HepG2 (cell line): ENCODE results near the gene TMBIM1. TPM values are rescaled to one million over a fixed set of nuclear protein-coding genes. Genes with fewer than 3 reads are reported as not detected.
A peak's percentile ranks its signal among the peaks of the same experiment; 100 is the strongest.

Source experiments
- AKAP8 ChIP-seq: sonication (generic); formaldehyde crosslinking; IDR thresholded peaks from 2 replicates; pipeline ENCODE4 v1.5.1; 2020; ENCODE audit warnings: mild to moderate bottlenecking, missing genetic modification reagents
- FOXA3 ChIP-seq: IDR thresholded peaks from 2 replicates; pipeline ENCODE4 v1.6.1; 2016; ENCODE audit warnings: missing genetic modification reagents, missing compliant biosample characterization
- GPN1 ChIP-seq: sonication (generic); formaldehyde crosslinking; IDR thresholded peaks from 2 replicates; pipeline ENCODE4 v1.5.1; 2020; ENCODE audit warnings: missing genetic modification reagents, borderline replicate concordance
- GZF1 ChIP-seq: sonication (generic); formaldehyde crosslinking; IDR thresholded peaks from 2 replicates; pipeline ENCODE4 v1.5.1; 2020; ENCODE audit warnings: mild to moderate bottlenecking, missing genetic modification reagents
- JUNB ChIP-seq: sonication (generic); formaldehyde crosslinking; IDR thresholded peaks from 2 replicates; pipeline ENCODE4 v1.8.0; 2022; ENCODE audit warnings: missing genetic modification reagents, mild to moderate bottlenecking, borderline replicate concordance
- MIXL1 ChIP-seq: IDR thresholded peaks from 2 replicates; pipeline ENCODE4 v1.6.1; 2016
- NFE2 ChIP-seq: sonication (generic); formaldehyde crosslinking; IDR thresholded peaks from 2 replicates; pipeline ENCODE4 v1.4.0; 2020; ENCODE audit warnings: missing genetic modification reagents
- POGK ChIP-seq: sonication (generic); formaldehyde crosslinking; conservative IDR thresholded peaks from 2 replicates; pipeline ENCODE4 v1.8.0; 2022; ENCODE audit warnings: mild to moderate bottlenecking, moderate library complexity, missing genetic modification reagents
- SNAPC5 ChIP-seq: sonication (generic); formaldehyde crosslinking; IDR thresholded peaks from 2 replicates; pipeline ENCODE4 v1.8.1; 2023; ENCODE audit warnings: mild to moderate bottlenecking, missing genetic modification reagents, borderline replicate concordance
- TARDBP ChIP-seq: sonication (generic); formaldehyde crosslinking; IDR thresholded peaks from 2 replicates; pipeline ENCODE4 v1.8.0; 2022; ENCODE audit warnings: mild to moderate bottlenecking, missing genetic modification reagents
- TEAD2 ChIP-seq: sonication (generic); formaldehyde crosslinking; IDR thresholded peaks from 2 replicates; pipeline ENCODE4 v1.9.0; 2021; ENCODE audit warnings: missing genetic modification reagents
- ZBTB1 ChIP-seq: sonication (generic); formaldehyde crosslinking; IDR thresholded peaks from 2 replicates; pipeline ENCODE4 v1.4.0; 2020; ENCODE audit warnings: missing genetic modification reagents, borderline replicate concordance
- ZBTB39 ChIP-seq: sonication (generic); formaldehyde crosslinking; IDR thresholded peaks from 2 replicates; pipeline ENCODE4 v1.5.0; 2020; ENCODE audit warnings: missing genetic modification reagents
- ZNF136 ChIP-seq: sonication (generic); formaldehyde crosslinking; IDR thresholded peaks from 2 replicates; pipeline ENCODE4 v1.8.1; 2022; ENCODE audit warnings: low read depth, mild to moderate bottlenecking, moderate library complexity, missing genetic modification reagents
- ZNF142 ChIP-seq: sonication (generic); formaldehyde crosslinking; IDR thresholded peaks from 2 replicates; pipeline ENCODE4 v1.4.0; 2020; ENCODE audit warnings: missing genetic modification reagents
- ZNF180 ChIP-seq: sonication (generic); formaldehyde crosslinking; IDR thresholded peaks from 2 replicates; pipeline ENCODE4 v1.4.0; 2020; ENCODE audit warnings: low read depth, missing genetic modification reagents, borderline replicate concordance
- ZNF225 ChIP-seq: sonication (generic); formaldehyde crosslinking; IDR thresholded peaks from 2 replicates; pipeline ENCODE4 v1.4.0; 2020; ENCODE audit warnings: mild to moderate bottlenecking, missing genetic modification reagents
- ZNF34 ChIP-seq: sonication (generic); formaldehyde crosslinking; IDR thresholded peaks from 2 replicates; pipeline ENCODE4 v1.4.0; 2020; ENCODE audit warnings: mild to moderate bottlenecking, missing genetic modification reagents, borderline replicate concordance
- ZNF614 ChIP-seq: IDR thresholded peaks from 2 replicates; pipeline ENCODE4 v1.6.1; 2018; ENCODE audit warnings: missing biosample characterization, missing genetic modification reagents, inconsistent platforms, borderline replicate concordance
- ZNF678 ChIP-seq: sonication (generic); formaldehyde crosslinking; IDR thresholded peaks from 2 replicates; pipeline ENCODE4 v1.4.0; 2020; ENCODE audit warnings: mild to moderate bottlenecking, missing genetic modification reagents
- polyA plus RNA-seq, 8 experiments: library from polyadenylated mRNA; depleted of rRNA in 3 of 8; stranded (reverse) in 7 of 8; unstranded in 1 of 8; fragments of >200 nt; fragmentation: Illumina TruSeq in 4 of 8; extraction: Trizol in 4 of 8; gene quantifications; 2 replicates each; pipeline versions ENCODE4 v1.2.1 to v1.2.3, GENCODE V29; 2011 to 2016; ENCODE audit warnings: low read depth in 4 of 8, missing spikeins in 1 of 8, mixed read lengths in 1 of 8; ENCODE audit not compliant: insufficient read depth in 1 of 8
- total RNA-seq, 5 experiments: library from RNA; depleted of rRNA; stranded (reverse); fragments of >200 nt; fragmentation: Illumina TruSeq; extraction: Trizol; gene quantifications; 2 replicates each; pipeline ENCODE4 v1.2.3, GENCODE V29; 2016; ENCODE audit warnings: low read depth in 1 of 5

Gene TMBIM1
- total and polyA plus RNA-seq, 2 of the 13 experiments (the other 11 are each of a cell fraction or from before 2014, with no cell fraction given), result 127 to 139 TPM

- TF ChIP-seq POGK (CRISPR knock-in tag) (peak; percentile 60; the same call in 1 of the 2 replicates), NFE2 (CRISPR knock-in tag) (no peak), ZNF225 (CRISPR knock-in tag) (no peak), TEAD2 (CRISPR knock-in tag) (no peak), AKAP8 (CRISPR knock-in tag) (no peak), MIXL1 (peak; percentile 83), ZNF614 (CRISPR knock-in tag) (peak; percentile 76; the same call in 1 of the 2 replicates), JUNB (CRISPR knock-in tag) (no peak), ZNF142 (CRISPR knock-in tag) (peak; percentile 49; the same call in 1 of the 2 replicates), ZNF180 (CRISPR knock-in tag) (no peak), GZF1 (CRISPR knock-in tag) (no peak), ZBTB1 (CRISPR knock-in tag) (no peak), FOXA3 (CRISPR knock-in tag) (peak; percentile 69; the same call in 1 of the 2 replicates), TARDBP (CRISPR knock-in tag) (peak; percentile 43; the same call in 1 of the 2 replicates), ZNF678 (CRISPR knock-in tag) (no peak), ZNF34 (CRISPR knock-in tag) (no peak), ZNF136 (CRISPR knock-in tag) (peak; percentile 85; the same call in 1 of the 2 replicates), ZBTB39 (no peak), GPN1 (no peak), SNAPC5 (no peak)
These were observed 9.0 kb upstream of the TMBIM1 start (continued) for GRCh38 chr2:218301176-218301819.
